Cerebellar nuclear complex (tissue), 1 donor: Measurements from ENCODE around the gene SF3B3.
A peak's percentile ranks its signal among the peaks of the same experiment; 100 is the strongest.

Experiments
- DNase-seq, 2 experiments: peaks; one replicate each; lab custom pipeline; 2025; lab: John Stamatoyannopoulos, UW

Gene SF3B3

GRCh38 chr16:70589998-70590471 lies 66.4 kb downstream of the SF3B3 start:
- no peak for DNase-seq

GRCh38 chr16:70590722-70591415 lies 67.3 kb downstream of the SF3B3 start:
- no peak for DNase-seq

- no peak for DNase-seq
Measured at GRCh38 chr16:70591615-70592014, 68.0 kb downstream of the SF3B3 start.

GRCh38 chr16:70592106-70592571 lies 68.5 kb downstream of the SF3B3 start:
- no peak for DNase-seq

- DNase-seq: no peak
Measured at GRCh38 chr16:70593544-70593943, 69.9 kb downstream of the SF3B3 start.

GRCh38 chr16:70594569-70594968 lies 71.0 kb downstream of the SF3B3 start:
- DNase-seq: no peak

GRCh38 chr16:70597135-70597835 lies 73.7 kb downstream of the SF3B3 start:
- DNase-seq: no peak

- DNase-seq: no peak
Measured at GRCh38 chr16:70598937-70599503, 75.4 kb downstream of the SF3B3 start.

GRCh38 chr16:70600730-70601129 lies 77.1 kb downstream of the SF3B3 start:
- DNase-seq: no peak

- peak in 1 of 2 experiments; percentile 2 for DNase-seq
Measured at GRCh38 chr16:70601576-70602575, 78.3 kb downstream of the SF3B3 start.

- no peak for DNase-seq
Measured at GRCh38 chr16:70602831-70603230, 79.2 kb downstream of the SF3B3 start.

- no peak for DNase-seq
Measured at GRCh38 chr16:70604407-70605282, 81.0 kb downstream of the SF3B3 start.

GRCh38 chr16:70605283-70605657 lies 81.7 kb downstream of the SF3B3 start:
- no peak for DNase-seq

- DNase-seq: no peak
Measured at GRCh38 chr16:70608521-70608920, 84.9 kb downstream of the SF3B3 start.

- no peak for DNase-seq
Measured at GRCh38 chr16:70610273-70611223, 86.9 kb downstream of the SF3B3 start.

GRCh38 chr16:70611224-70611598 lies 87.6 kb downstream of the SF3B3 start:
- DNase-seq: no peak

- DNase-seq: no peak
Measured at GRCh38 chr16:70611785-70612303, 88.2 kb downstream of the SF3B3 start.

GRCh38 chr16:70612931-70613330 lies 89.3 kb downstream of the SF3B3 start:
- no peak for DNase-seq

- DNase-seq: no peak
Measured at GRCh38 chr16:70614208-70614951, 90.8 kb downstream of the SF3B3 start.
